Pancreas (tissue), 10 donors: ENCODE measurements around the gene ASCC2. TPM values are rescaled to one million over a fixed set of nuclear protein-coding genes. Genes with fewer than 3 reads are reported as not detected.

Experiments used
- ATAC-seq, 4 donors: fragments of 200-7000 bp; cut with Tn5 transposase; one replicate each; pipeline versions ENCODE4 v1.8.0 to v1.9.1; 2020; ENCODE audit warnings: mild to moderate bottlenecking in 4 of 4, moderate library complexity in 4 of 4
- DNase-seq, 6 donors: peaks; one replicate each; pipeline ENCODE4 v3.0.0-alpha.2; 2020
- FAIRE-seq: peaks from 2 replicates; lab custom pipeline; 2012; peaks lifted over from hg19 to GRCh38; lab: Jason Lieb, UNC
- H3K27ac ChIP-seq, 4 donors: fragments of 200-600 bp; sonication (generic); 1 replicate in 3 of 4; 2 replicates in 1 of 4; pipeline versions ENCODE4 v1.5.0 to v1.8.0; 2020
- H3K27me3 ChIP-seq, 4 donors: fragments of 200-600 bp; one replicate each; pipeline ENCODE4 v1.8.0; 2021
- H3K36me3 ChIP-seq, 3 donors: fragments of 200-600 bp; sonication (generic) in 1 of 3; one replicate each; pipeline versions ENCODE4 v1.5.0 to v1.8.0; 2020 to 2021
- H3K4me1 ChIP-seq, 3 donors: fragments of 200-600 bp; one replicate each; pipeline ENCODE4 v1.8.0; 2021
- H3K4me3 ChIP-seq, 4 donors: fragments of 200-600 bp; sonication (generic) in 2 of 4; one replicate each; pipeline versions ENCODE4 v1.5.0 to v1.8.0; 2020 to 2021
- H3K9me3 ChIP-seq, 4 donors: fragments of 200-600 bp; one replicate each; pipeline ENCODE4 v1.8.0; 2021
- CTCF ChIP-seq, 4 donors: fragments of 200-600 bp; sonication (generic) in 3 of 4; IDR thresholded peaks; one replicate each; pipeline versions ENCODE4 v1.5.0 to v1.8.0; 2021; ENCODE audit warnings: antibody characterized with exemption in 4 of 4
- WGBS, 2 donors: extraction: QIAGEN DNeasy Blood & Tissue Kit; methylation state at CpG; one replicate each; pipeline ENCODE4 v1.1.7; 2013; 5-methylcytosine and 5-hydroxymethylcytosine counted together
- intact Hi-C, 3 donors: fragments of 100-400 bp; cut with DNase I; formaldehyde crosslinking; loops; one replicate each; pipeline versions ENCODE4 v1.11.1 to v1.14.2; 2022
- polyA plus RNA-seq, 2 donors: library from polyadenylated mRNA; stranded (reverse); fragments of 200-250 nt; gene quantifications; one replicate each; pipeline ENCODE4 v1.2.3, GENCODE V29; 2013
- total RNA-seq, 6 donors: library from RNA; stranded (reverse); fragmentation: NEBNext Ultra II Directional in 4 of 6; extraction: Animal tissue kit (Norgen Biotek cat#: 25700) in 4 of 6; gene quantifications; one replicate each; pipeline versions ENCODE4 v1.2.1 to v1.2.4, GENCODE V29; 2021 to 2023
- donor health status: healthy with polysubstance abuse.
- donor health status: DM: no; HTN: no; CAD: no; lungs with moderate emphysema.
- donor health status: DM: no; HTN: no; CAD: no.
- donor health status: control.
- donor health status: control.
- donor health status: Bipolar disorder and iron deficiency.
- donor health status: DM: yes; HTN: yes; CAD: no.
- donor health status: DM: no; HTN: no; CAD: no.
- donor health status: DM: no; HTN: no; CAD: no.
- donor health status: DM: yes; HTN: yes; CAD: no.

Gene ASCC2
- total and polyA plus RNA-seq, 8 donors: 26.4 to 66.6 (median 31.1) TPM

- no peak for ATAC-seq
- no peak for DNase-seq
- 91 to 93% methylated on average over 4 of the region's 4 CpGs for WGBS, 2 donors
- FAIRE-seq: no peak
- no peak for TF ChIP-seq CTCF (IDR thresholded peaks at IDR 0.05)
- H3K27me3 ChIP-seq: no peaks in the 10 kb centered on the region
- intact Hi-C loops: no loop called here
- H3K27ac ChIP-seq: no peak overlapping the region
- no peaks in the 10 kb centered on the region for H3K9me3 ChIP-seq
- peaks cover 0 to 25% (median 0%) of the 10 kb centered on the region in 3 donors for H3K36me3 ChIP-seq
- H3K4me3 ChIP-seq: no peak overlapping the region
- H3K4me1 ChIP-seq: peaks cover 0 to 2% (median 0%) of the 10 kb centered on the region in 3 donors
Measured at GRCh38 chr22:29827091-29827490, 11.0 kb downstream of the ASCC2 start.

GRCh38 chr22:29825578-29825977 lies 12.5 kb downstream of the ASCC2 start:
- no peak for TF ChIP-seq CTCF (IDR thresholded peaks at IDR 0.05)

GRCh38 chr22:29824677-29825076 lies 13.4 kb downstream of the ASCC2 start:
- peak in 1 of 4 donors; percentile 9 for ATAC-seq
- FAIRE-seq: no peak
- no peak overlapping the region for H3K4me3 ChIP-seq
- TF ChIP-seq CTCF (IDR thresholded peaks at IDR 0.05): no peak
- H3K36me3 ChIP-seq: peaks cover 0 to 16% (median 0%) of the 10 kb centered on the region in 3 donors
- no peaks in the 10 kb centered on the region for H3K9me3 ChIP-seq
- no peaks in the 10 kb centered on the region for H3K27me3 ChIP-seq
- H3K4me1 ChIP-seq: peaks cover 0 to 9% (median 0%) of the 10 kb centered on the region in 3 donors
- H3K27ac ChIP-seq: no peak overlapping the region
- WGBS, 2 donors: 91% methylated on average over 11 of the region's 11 CpGs
- no peak for DNase-seq
- intact Hi-C loops: no loop called here

More at GRCh38 chr22:29825578-29825977, 12.5 kb downstream of the ASCC2 start:
- no peaks in the 10 kb centered on the region for H3K9me3 ChIP-seq
- intact Hi-C loops: no loop called here
- ATAC-seq (no peak), FAIRE-seq (no peak), DNase-seq (no peak)
- WGBS, 2 donors: 88% methylated on average over 17 of the region's 17 CpGs
- H3K27me3 ChIP-seq: no peaks in the 10 kb centered on the region
- H3K36me3 ChIP-seq: peaks cover 0 to 16% (median 0%) of the 10 kb centered on the region in 3 donors
- no peak overlapping the region for H3K27ac ChIP-seq
- H3K4me1 ChIP-seq: peaks cover 0 to 9% (median 0%) of the 10 kb centered on the region in 3 donors
- H3K4me3 ChIP-seq: no peak overlapping the region

- Histone ChIP-seq H3K4me1 (peaks cover 0 to 9% (median 0%) of the 10 kb centered on the region in 3 donors), H3K9me3 (no peaks in the 10 kb centered on the region), H3K27ac (peak overlapping the region in 3 of 4 donors; percentile 13 to 57 (median 48)), H3K27me3 (no peaks in the 10 kb centered on the region), H3K4me3 (no peak overlapping the region), H3K36me3 (peaks cover 0 to 24% (median 0%) of the 10 kb centered on the region in 3 donors)
- ATAC-seq (peak; percentile 74 to 90 (median 86)), FAIRE-seq (no peak), DNase-seq (peak in 5 of 6 donors; percentile 42 to 80 (median 75))
- intact Hi-C loops: no loop called here
- WGBS, 2 donors: 37 to 45% methylated on average over 7 of the region's 7 CpGs
- no peak for TF ChIP-seq CTCF (IDR thresholded peaks at IDR 0.05)
Measured at GRCh38 chr22:29821291-29822016, 16.6 kb downstream of the ASCC2 start.

GRCh38 chr22:29820961-29821290 lies 17.1 kb downstream of the ASCC2 start:
- Histone ChIP-seq H3K36me3 (peaks cover 0 to 24% (median 0%) of the 10 kb centered on the region in 3 donors), H3K27ac (peak overlapping the region in 3 of 4 donors; percentile 13 to 57 (median 48)), H3K27me3 (no peaks in the 10 kb centered on the region), H3K9me3 (no peaks in the 10 kb centered on the region), H3K4me1 (peaks cover 0 to 9% (median 0%) of the 10 kb centered on the region in 3 donors), H3K4me3 (no peak overlapping the region)
- ATAC-seq (peak; percentile 4 to 49 (median 21)), DNase-seq (no peak), FAIRE-seq (no peak)
- TF ChIP-seq CTCF (IDR thresholded peaks at IDR 0.05): no peak
- 72 to 79% methylated on average over 7 of the region's 7 CpGs for WGBS, 2 donors
- intact Hi-C loops: no loop called here
